SH-SY5Y (cell line): ENCODE measurements around the gene VPS33A.

ENCODE experiments used
- GATA2 ChIP-seq: IDR thresholded peaks from 2 replicates; pipeline ENCODE4 v1.6.1; 2011; ENCODE audit warnings: mild to moderate bottlenecking, low read depth, low read length
- GATA3 ChIP-seq: IDR thresholded peaks from 2 replicates; pipeline ENCODE4 v1.6.1; 2011; ENCODE audit warnings: low read depth, mild to moderate bottlenecking, low read length, moderate library complexity

- TF ChIP-seq GATA2: no peak
- no peak for TF ChIP-seq GATA3
Measured at GRCh38 chr12:122291431-122291830, 25.1 kb upstream of the VPS33A start.
